ENCODE measurements around the gene ERP27. TPM values are rescaled to one million over a fixed set of nuclear protein-coding genes. Genes with fewer than 3 reads are reported as not detected.

Gene ERP27
- total RNA-seq, 1 donor from 2014 or later, result 0.25 TPM

DNA sequence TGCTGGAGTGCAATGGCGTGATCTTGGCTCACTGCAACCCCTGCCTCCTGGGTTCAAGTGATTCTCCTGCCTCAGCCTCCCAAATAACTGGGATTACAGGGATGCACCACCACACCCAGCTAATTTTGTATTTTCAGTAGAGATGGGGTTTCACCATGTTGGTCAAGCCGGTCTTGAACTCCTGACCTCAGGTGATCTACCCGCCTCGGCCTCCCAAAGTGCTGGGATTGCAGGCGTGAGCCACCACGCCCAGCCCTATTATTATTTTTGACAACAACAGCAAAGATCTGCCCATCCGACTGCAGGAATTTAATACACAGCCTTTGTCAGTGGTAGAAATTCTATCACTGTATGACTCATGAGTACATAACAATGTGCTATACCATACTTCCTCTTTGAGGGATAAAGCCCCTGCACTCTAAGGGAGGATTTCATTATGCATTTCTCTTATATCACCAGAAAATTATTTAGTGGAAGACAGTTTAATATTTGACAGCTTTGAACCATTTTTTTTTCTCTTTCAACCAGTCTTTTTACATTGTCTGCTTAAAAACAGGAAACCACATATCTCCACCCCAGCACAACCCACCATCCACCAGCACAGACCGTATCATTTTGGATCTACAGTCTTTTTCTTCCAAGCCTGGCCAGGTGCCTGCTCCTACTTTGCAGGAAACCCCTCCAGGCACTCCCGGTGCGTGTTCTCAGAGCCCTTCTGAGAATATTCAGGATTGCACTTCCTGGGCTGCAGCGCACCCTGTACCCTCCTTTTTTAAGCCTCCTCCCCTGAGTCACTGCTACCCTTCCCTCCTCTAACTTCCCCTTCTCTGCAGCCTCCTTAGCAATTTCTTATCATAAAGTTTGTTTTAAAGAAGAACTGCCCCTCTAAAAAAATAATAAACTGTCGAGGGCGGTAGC is 22.5 kb upstream of the ERP27 start:
- intact Hi-C loops (cut with micrococcal nuclease), result no loop called here
- ATAC-seq, result peak; percentile 80
- DNase-seq, result peak; percentile 52

DNA sequence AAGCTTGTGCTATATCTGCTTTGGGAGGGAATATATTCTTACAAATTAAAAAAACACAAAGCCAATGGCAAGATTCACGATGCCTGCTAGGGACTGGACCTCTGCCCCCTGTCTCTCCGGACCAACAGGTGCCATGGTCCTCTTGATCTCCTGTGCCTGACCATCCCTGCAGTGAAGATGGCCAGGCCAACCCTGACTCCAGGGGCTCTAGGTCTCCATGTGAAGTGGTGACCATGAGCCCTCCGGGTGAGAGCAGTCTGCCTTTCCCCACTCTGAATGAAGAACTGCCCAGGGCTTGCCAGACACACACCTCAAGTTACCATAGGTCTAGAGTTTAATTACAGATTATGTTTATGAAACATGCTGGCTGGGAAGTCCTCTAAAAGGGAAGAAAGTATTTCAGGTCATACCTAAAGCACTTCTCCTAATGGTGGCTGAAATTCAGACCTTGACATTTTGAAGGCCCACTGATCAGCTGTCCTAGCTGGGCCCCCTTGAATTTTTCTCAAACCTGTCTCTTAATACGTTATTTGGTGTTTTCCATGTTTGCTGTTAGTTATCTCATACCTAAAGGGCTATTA is 21.7 kb upstream of the ERP27 start:
- ATAC-seq (no peak), DNase-seq (no peak)
- intact Hi-C loops (cut with micrococcal nuclease), result no loop called here

DNA sequence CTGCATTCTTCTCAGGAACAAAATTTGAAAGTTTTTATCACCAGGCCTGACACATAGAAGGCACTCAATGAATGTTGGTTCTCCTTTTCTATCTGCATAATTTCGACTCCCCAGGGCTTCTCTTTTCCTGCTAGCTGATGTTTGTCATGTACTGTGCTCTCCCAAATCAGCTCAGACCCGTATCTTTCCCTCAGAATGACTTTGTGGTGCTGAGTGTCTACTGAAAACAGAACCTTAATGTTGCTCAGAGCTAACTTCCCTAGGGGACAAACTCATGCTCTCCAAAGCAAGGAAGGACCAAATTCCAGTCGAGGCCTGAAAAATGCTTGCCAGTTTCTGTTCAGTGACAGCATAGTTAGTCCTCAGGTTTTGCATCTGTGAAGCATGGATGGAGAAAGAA is 21.1 kb upstream of the ERP27 start:
- DNase-seq (no peak), ATAC-seq (peak; percentile 39)
- intact Hi-C loops (cut with micrococcal nuclease), result no loop called here

DNA sequence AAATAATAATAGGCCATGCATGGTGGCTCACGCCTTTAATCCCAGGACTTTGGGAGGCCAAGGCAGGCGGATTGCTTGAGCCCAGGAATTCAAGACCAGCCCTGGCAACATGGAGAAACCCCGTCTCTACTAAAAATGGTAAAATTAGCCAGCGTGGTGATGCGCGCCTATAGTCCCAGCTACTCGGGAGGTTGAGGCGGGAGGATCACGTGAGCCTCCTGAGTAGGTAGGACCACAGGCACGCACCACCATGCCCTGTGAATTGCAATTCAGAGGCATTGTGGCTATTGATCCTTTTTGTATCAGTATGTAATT is 20.7 kb upstream of the ERP27 start:
- intact Hi-C loops (cut with micrococcal nuclease), result no loop called here
- no peak for DNase-seq
- no peak for ATAC-seq

DNA sequence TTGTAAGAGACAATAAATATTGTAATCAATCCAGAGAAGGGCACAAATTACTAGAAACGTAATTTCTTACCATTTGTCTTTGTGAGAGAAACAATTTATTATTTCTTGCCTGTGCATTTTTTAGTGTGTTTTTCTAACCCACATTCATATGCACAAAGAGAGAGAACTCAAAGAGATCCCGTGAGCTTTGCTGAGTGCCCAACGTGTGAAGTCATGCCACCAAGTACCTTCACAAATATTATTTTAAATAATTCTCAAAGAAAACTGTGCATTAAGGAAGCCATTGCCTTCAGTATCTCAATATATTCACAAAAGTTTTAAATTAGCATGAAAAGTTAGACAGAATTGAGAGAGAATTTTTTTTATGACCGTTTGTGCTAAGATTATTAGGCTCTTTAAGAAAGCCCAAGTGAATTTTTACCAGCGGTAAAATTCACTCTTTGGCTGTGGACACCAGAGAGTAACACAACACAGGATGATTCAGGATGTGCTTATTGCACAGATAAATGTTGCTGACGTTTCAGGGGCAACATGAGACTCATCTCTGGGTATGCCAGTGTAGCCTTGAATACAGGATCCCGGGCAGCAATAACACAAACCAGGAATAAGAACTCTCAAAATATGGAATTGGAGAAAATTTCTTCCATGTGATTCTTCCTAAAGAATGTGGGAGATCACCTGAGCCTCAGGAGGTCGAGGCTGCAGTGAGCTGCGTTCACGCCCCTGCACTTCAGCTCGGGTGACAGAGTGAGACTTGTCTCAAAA is 20.2 kb upstream of the ERP27 start:
- ATAC-seq (no peak), DNase-seq (no peak)
- intact Hi-C loops (cut with micrococcal nuclease), result no loop called here

DNA sequence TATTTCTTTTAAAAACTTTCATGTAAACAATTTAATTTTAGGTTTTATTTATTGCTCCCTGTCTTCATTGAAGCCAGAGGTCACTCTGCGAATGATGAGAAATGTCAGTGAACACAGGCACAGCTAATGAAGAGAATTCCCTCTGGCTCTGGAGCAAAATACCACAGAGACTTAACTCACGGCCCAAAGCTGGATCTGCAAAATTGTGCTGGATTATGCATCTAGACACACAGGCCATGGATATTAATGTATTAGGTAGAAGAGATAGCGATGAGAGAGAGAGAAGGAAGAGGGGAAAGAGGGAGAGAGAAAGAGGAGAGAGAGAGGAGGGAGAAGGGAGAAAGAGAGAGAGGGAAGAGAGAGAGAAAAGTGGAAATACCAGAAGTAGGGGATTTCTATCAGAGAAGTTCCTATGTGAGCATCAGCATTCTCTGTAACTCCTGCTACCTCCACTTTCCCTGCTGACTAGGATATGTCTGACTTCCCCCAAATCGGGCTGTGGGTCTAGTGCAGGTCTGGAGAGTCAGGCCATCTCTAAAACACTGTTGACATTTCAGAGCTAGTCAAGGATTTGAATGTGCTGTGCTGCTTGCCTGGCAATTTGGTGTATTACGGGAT is 19.3 kb upstream of the ERP27 start:
- intact Hi-C loops (cut with micrococcal nuclease), result no loop called here
- ATAC-seq (no peak), DNase-seq (no peak)

DNA sequence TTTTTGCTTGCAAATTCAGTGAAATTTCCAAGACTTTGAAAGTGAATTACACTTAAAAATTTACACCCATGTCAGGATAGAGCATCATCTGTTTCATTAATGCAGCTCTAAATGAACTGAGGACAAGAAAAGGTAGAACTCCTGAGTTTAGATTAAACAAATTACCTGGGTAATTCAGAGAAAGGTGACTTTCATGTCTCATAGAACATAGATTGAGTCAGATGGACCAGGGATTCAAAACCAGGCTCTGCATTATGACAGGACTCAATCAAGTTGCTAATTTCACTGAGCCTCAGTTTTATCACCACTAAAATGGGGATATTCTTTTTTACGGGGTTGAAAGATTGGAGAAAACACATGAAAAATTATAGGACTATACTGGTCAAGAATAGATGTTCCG is 18.6 kb upstream of the ERP27 start:
- intact Hi-C loops (cut with micrococcal nuclease), result no loop called here
- DNase-seq (no peak), ATAC-seq (no peak)

DNA sequence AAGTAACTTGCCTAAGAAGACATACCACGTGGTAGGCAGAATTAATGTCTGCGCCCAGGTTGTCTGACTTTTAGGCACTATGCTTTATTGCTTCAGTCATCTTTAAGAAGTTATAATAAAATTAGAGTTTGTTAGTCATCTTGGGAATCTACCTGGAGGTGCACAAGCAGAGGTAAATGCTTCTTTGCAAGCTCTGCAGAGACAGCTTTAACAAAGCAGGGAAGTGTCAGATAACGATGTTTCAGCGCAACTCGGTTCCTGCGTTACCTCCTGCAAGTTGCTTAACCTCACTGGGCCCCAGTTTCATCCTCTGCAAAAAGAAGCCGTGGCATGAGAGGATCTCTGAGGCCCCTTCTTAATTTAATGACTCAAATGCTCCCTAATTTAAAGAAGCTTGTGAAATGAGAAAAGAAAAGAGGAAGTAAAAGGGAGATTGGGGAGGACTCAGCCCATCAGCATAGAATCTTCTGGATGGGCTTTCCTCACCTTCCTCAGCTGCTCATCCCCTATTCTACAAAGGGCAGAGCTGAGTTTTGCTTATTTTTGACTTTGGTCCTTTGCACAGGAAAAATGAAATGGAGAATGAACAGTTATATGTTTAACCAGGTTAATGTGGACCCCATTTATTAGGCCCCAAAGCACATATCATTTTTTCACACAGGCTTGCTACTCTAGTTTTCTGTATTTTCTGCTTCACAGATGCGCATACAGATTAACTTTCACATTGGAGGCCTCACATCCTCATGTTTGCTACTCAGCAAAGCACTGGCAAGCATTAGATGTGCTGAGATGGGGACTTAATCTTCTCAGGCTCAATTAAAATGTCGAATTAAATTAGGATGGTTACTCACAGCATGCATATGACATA is 17.9 kb upstream of the ERP27 start:
- intact Hi-C loops (cut with micrococcal nuclease), result no loop called here
- no peak for ATAC-seq

DNA sequence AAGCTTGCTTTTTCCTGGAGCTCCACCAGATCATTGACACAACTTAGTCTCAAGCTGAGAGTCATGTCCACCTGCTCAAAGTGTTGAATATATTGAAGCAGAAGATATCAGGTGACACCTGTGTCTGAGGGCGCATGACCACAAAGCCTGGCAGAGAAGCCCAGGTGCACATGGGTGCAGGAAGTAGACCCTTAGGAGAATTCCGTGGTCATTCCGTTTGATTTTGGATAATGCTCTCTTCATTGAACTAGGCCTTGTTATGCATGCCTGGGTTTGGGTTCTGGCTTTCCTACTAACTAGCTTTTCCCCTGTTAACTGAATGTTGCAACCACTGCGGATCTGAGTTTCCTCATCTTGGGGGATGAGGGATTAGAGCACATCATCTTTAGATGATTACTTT is 15.9 kb upstream of the ERP27 start:
- no peak for DNase-seq
- intact Hi-C loops (cut with micrococcal nuclease), result no loop called here
- ATAC-seq, result no peak

More for the DNA sequence above, 17.9 kb upstream of the ERP27 start:
- DNase-seq, result no peak

DNA sequence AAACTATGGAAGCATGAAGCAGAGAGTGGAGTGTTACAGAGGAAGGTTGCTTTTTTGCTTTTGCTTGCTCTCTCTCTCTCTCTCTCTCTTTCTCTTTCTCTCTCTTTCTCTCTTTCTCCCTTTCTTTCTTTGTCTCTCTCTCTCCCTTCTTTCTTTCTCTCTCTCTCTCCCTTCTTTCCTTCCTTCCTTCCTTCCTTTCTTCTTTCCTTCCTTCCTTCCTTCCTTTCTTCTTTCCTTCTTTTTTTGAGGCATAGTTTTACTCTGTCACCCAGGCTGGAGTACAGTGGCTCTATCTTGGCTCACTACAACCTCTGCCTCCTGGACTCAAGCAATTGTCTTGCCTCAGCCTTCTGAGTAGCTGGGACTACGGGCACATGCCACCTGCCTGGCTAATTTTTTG is 15.4 kb upstream of the ERP27 start:
- intact Hi-C loops (cut with micrococcal nuclease), result no loop called here
- no peak for ATAC-seq
- DNase-seq, result no peak

DNA sequence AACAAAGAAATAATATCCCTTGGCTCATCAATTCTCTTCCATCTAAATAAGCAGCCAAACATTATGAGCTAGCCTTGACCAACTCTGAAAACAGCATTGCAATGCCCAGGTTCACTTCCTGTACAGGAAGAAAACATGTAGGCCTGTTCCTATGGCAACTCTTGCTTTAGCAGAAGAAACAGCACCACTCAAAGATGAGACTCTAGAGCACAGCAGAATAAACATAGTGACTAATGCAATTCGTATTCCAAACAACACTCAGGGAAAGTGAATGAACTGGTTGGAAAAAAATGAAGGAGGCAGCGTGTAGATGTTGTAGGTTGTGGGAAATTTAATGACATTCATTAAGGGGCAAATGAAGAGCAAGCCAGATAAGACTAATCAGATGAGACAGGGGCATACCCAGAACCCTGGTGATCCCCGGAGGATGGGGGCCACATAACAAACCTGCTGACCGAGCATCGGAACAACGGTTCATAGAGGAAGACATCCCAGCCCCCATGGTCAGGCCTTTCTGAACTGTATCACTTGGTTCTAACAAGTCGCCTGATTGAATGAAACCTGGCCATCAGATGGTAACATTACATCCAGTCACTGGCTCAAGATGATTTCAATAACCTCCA is 14.1 kb upstream of the ERP27 start:
- ATAC-seq (peak; percentile 64), DNase-seq (no peak)
- intact Hi-C loops (cut with micrococcal nuclease), result no loop called here

DNA sequence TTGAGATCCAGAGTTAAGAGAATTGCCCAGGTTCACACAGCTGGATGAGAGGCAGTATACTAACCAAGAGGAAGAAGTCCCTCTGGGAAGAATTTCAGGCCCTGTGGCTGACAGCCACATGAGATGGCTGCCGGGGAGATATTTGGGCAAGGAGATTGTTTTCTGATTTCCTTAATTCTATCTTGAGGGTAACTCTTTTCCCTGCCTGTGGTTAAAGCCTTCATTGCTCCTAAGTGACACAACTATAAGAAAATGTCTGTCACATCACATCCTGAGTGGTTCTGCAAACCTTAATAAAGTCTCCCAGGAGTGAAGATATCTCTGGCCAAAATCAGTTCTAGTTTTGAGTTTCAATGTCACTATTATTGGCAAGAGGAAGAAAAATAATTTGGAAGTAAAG is 13.5 kb upstream of the ERP27 start:
- DNase-seq (no peak), ATAC-seq (no peak)
- intact Hi-C loops (cut with micrococcal nuclease), result no loop called here

DNA sequence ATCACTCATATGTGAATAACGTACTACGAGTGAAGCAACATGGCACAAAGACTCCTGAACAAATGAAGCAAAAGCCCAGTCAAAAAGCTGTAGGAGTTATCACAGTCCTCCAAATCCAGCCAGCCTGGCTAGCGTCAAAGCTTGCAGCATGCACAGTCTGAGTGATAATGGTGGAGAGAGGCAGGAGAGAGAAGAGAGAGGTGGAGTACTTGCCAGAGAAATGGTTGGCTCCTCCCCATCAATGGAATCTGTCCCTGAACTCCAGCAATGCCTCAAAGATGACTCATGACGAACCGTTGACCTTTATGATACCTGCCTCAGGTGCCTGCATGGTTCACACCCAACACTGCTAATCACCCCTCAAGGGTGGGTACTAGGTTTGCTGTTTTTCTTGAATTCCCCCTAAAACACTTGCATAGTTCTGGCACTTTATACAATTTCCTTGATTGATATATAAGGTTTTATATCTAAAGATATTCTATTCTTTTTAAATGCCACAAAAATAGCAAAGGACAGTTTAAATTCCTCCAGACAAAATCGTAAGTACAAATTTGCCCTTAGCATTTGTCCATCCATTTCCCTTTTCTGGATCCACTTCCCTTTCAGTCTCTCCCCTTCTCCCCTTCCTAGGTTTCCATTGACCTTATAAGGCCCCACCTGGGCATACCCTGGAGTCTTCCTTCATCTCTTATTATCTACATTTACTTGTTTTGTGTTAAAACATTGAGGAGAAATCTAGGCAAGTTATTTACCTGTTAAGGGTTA is 12.8 kb upstream of the ERP27 start:
- DNase-seq (peak; percentile 34), ATAC-seq (peak; percentile 76)
- intact Hi-C loops (cut with micrococcal nuclease), result no loop called here

DNA sequence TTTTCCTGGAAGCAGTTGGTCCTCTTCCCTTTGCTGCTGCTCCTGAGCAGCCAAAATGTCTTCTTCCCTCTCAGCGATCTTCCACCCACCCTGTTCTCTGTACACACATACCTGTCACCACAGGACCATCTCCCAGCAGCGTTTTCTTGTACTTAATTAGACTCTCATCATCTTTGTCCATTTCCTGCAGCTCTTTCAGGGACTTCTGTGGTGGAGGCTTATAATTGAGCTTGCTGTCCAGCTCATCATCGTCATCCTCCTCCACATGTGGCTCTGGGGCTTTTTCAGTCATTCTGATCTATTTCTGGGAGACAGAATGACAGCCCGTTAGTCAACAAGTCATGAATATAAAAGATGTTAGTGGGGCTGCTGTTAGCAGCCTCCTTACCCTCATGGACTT is 12.1 kb upstream of the ERP27 start:
- ATAC-seq, result no peak

DNA sequence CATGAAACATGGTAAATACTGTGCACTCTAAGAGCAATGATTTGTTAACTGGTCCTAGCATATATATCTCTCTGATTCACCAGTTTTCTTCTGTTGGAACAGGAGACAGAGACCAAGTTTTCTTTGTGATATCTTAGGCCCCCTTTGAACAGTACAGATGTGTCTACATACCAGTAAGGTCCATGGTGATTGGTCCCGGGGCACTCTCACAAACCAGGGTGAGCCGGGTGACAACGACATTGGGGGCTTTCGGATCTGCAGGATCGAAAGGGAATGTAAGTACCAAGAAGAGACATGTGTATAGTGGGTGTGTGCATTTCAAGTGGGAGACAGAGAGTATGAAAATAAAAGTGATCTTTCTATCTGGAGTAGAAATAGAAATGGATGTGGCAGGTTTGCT is 11.3 kb upstream of the ERP27 start:
- ATAC-seq, result no peak
- no peak for DNase-seq
- intact Hi-C loops (cut with micrococcal nuclease), result no loop called here

More for the DNA sequence above, 12.1 kb upstream of the ERP27 start:
- intact Hi-C loops (cut with micrococcal nuclease), result no loop called here
- DNase-seq, result no peak

DNA sequence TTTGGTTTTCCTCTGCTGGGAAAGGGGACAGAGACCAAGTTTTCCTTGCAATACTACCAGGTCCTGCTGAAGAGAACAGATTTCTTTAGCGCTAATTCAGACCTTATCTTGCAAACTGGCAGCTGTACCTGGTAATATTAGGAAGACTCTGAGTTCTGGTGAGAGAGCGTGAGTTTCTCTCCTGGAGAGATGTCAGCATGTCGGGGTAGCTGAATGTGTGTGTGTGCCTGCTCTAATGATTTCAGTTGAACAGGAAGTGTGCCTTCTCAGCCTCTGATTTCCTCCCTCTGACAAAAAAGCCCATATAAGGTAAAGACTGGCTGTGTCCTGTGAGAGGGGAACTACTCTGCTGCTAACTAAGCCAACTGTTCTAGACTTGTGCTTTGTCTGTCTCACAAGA is 10.3 kb upstream of the ERP27 start:
- no peak for DNase-seq
- intact Hi-C loops (cut with micrococcal nuclease), result no loop called here
- ATAC-seq, result peak; percentile 85

DNA sequence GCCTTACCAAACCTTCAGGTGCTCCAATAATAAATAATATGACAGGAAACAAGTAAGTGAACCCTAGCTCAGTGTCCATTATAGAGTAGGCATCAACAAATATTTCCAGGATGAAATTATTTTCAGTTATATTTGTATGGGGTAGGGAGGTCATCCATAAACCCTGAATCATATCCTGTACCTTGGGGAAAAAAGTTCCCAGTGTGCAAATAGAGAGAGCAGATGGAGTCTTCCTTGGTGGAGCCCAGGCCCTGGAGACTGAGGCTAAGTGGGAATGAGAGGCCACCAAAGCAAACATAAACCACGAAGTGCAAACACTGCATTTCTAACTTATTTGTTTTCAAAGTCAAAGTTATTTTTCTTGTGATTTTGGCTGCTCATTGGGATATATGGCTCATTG is 8.5 kb upstream of the ERP27 start:
- DNase-seq, result no peak
- ATAC-seq, result no peak
- intact Hi-C loops (cut with micrococcal nuclease), result no loop called here

DNA sequence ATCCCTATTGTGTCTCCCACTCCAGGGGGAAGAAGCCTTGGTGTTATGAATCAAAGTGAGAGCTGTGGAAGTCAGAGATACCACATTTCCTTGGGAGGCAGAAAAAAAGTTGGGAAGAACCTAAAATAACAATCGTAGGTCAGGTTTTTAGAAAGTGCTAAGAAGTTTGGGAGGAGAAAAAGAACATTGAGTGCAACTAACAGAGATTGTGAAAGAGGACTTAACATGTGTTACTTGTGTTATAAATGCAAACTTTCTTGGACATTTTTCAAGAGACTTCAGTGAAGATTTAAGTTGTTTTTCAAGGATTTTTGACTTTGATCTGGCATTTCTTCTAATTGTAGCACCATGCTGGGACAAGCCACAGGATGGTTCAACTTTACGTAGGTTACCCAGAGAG is 7.8 kb upstream of the ERP27 start:
- intact Hi-C loops (cut with micrococcal nuclease), result no loop called here
- ATAC-seq, result no peak
- no peak for DNase-seq
